ENCODE results near the gene FGD4. TPM values are rescaled to one million over a fixed set of nuclear protein-coding genes. Genes with fewer than 3 reads are reported as not detected.
A peak's percentile ranks its signal among the peaks of the same experiment; 100 is the strongest.

Gene FGD4
- total and polyA plus RNA-seq, 9 of the 15 experiments (the other 6 are each of a cell fraction or from before 2014, with no cell fraction given): 0.05 to 0.51 (median 0.27) TPM

DNA sequence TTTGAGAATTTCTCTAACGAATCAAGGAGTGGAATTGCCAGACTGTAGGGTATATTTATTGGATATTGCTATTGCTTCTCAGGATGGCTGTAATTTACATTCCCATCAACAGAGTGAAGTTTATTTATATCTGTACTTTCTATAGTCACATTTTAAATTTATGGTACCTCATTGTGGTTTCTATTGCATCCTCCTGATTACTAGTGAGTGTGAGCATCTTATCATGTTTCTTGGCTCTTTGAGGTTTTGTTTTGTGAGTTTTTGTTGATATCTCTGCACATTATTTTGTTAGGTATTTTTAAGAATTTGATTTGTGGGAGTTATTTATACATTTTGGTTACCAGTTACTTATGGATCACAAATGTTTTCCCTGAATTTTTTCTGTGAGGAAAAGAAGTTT is 293.7 kb downstream of the FGD4 start:
- intact Hi-C loops (cut with micrococcal nuclease): no loop called here
- 61% methylated on average over 1 of the region's 1 CpG for WGBS (ENCODE audit: insufficient coverage, low coverage, missing lambda C conversion rate)

More for the DNA sequence above, 293.7 kb downstream of the FGD4 start:
- ChIA-PET CTCF (ENCODE audit: low intra/inter-chr PET ratio) (no interaction called here), POLR2A (interaction anchor here (0.9 kb wide), 1 partner anchor 12 kb away, joined by 3 read pairs; no protein-coding TSS in a partner anchor)
- DNase-seq (ENCODE audit: extremely low read depth in 1 of 4, low spot score in 3 of 4) (no peak), ATAC-seq (no peak), FAIRE-seq (no peak)
- no TSS peak for BruUV-seq (replicated peaks)
- Histone ChIP-seq H3K79me2 (ENCODE audit: control insufficient read depth, insufficient read depth, low read length) (peaks cover 97% of the 10 kb centered on the region), H3K36me3 (ENCODE audit: control insufficient read depth, insufficient read depth, low read length) (peaks cover 12% of the 10 kb centered on the region), H4K20me1 (replicated peaks; ENCODE audit: control insufficient read depth, insufficient read depth, low read length) (no peaks in the 10 kb centered on the region), H3K9me3 (replicated peaks; ENCODE audit: control insufficient read depth, insufficient read depth, low read depth, low read length) (no peaks in the 10 kb centered on the region), H3K27ac (ENCODE audit: extremely low read depth, low read depth, low read length) (no peak overlapping the region), H3K9ac (ENCODE audit: insufficient read depth in 1 of 2, low read depth in 2 of 2, low read length in 2 of 2) (no peak overlapping the region), H3K4me1 (replicated peaks in 1 of 2; ENCODE audit: control insufficient read depth in 2 of 2, insufficient read depth in 2 of 2, low read length in 2 of 2) (peaks cover 6 to 11% of the 10 kb centered on the region in 2 experiments; a peak in 2 of 5 replicates), H3K9me1 (ENCODE audit: control insufficient read depth, insufficient read depth, low read length) (no peaks in the 10 kb centered on the region), H3K4me2 (ENCODE audit: insufficient read depth, low read length) (no peak overlapping the region), H2AFZ (ENCODE audit: low read depth, low read length) (no peak overlapping the region), H3K27me3 (ENCODE audit: control insufficient read depth in 2 of 2, insufficient read depth in 2 of 2, low read length in 2 of 2) (no peaks in the 10 kb centered on the region), H3K4me3 (no peak overlapping the region)
- peak; percentile 22; the same call in 1 of the 2 replicates for TF ChIP-seq GTF2E2 (tag; IDR thresholded peaks at IDR 0.05)
- no peak for TF ChIP-seq KLF10 (CRISPR knock-in tag; IDR thresholded peaks at IDR 0.05)
- TF ChIP-seq LCOR (CRISPR knock-in tag; IDR thresholded peaks at IDR 0.05): no peak
- TF ChIP-seq, protein P1, sequence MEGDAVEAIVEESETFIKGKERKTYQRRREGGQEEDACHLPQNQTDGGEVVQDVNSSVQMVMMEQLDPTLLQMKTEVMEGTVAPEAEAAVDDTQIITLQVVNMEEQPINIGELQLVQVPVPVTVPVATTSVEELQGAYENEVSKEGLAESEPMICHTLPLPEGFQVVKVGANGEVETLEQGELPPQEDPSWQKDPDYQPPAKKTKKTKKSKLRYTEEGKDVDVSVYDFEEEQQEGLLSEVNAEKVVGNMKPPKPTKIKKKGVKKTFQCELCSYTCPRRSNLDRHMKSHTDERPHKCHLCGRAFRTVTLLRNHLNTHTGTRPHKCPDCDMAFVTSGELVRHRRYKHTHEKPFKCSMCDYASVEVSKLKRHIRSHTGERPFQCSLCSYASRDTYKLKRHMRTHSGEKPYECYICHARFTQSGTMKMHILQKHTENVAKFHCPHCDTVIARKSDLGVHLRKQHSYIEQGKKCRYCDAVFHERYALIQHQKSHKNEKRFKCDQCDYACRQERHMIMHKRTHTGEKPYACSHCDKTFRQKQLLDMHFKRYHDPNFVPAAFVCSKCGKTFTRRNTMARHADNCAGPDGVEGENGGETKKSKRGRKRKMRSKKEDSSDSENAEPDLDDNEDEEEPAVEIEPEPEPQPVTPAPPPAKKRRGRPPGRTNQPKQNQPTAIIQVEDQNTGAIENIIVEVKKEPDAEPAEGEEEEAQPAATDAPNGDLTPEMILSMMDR (IDR thresholded peaks at IDR 0.05 in 2 of 3, conservative IDR thresholded peaks at IDR 0.05 in 1 of 3; ENCODE audit: insufficient read depth in 2 of 3, low read depth in 1 of 3, low read length in 3 of 3): no peak
- peak; percentile 44; the same call in 1 of the 2 replicates for TF ChIP-seq TCF3 (CRISPR knock-in tag; IDR thresholded peaks at IDR 0.05)
- no peak for TF ChIP-seq CHD1 (IDR thresholded peaks at IDR 0.05; ENCODE audit: low read length)
- no peak for TF ChIP-seq MEF2D (tag; conservative IDR thresholded peaks at IDR 0.05; ENCODE audit: low read depth)
- TF ChIP-seq MEIS2 (IDR thresholded peaks at IDR 0.05; ENCODE audit: partially characterized antibody): peak; percentile 45
- no peak for TF ChIP-seq POLR2H (tag; IDR thresholded peaks at IDR 0.05; ENCODE audit: low read depth)
- TF ChIP-seq, protein P2, sequence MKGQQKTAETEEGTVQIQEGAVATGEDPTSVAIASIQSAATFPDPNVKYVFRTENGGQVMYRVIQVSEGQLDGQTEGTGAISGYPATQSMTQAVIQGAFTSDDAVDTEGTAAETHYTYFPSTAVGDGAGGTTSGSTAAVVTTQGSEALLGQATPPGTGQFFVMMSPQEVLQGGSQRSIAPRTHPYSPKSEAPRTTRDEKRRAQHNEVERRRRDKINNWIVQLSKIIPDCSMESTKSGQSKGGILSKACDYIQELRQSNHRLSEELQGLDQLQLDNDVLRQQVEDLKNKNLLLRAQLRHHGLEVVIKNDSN (CRISPR knock-in tag; IDR thresholded peaks at IDR 0.05): no peak
- peak; percentile 36 for TF ChIP-seq CBFA2T3 (IDR thresholded peaks at IDR 0.05)
- in situ Hi-C loops (cut with MboI): no loop called here

Small RNA genes within 50 kb of the gene (small RNA-seq; reads per million reads assigned to genes)
- gene RF00019: not detected
- not detected for gene RNU6-494P

All from K562 (cell line).